ENCODE data around the gene SSH2. TPM values are rescaled to one million over a fixed set of nuclear protein-coding genes. Genes with fewer than 3 reads are reported as not detected.

The SSH2 gene
- total RNA-seq, 1 donor from 2014 or later: 10.6 TPM

DNA sequence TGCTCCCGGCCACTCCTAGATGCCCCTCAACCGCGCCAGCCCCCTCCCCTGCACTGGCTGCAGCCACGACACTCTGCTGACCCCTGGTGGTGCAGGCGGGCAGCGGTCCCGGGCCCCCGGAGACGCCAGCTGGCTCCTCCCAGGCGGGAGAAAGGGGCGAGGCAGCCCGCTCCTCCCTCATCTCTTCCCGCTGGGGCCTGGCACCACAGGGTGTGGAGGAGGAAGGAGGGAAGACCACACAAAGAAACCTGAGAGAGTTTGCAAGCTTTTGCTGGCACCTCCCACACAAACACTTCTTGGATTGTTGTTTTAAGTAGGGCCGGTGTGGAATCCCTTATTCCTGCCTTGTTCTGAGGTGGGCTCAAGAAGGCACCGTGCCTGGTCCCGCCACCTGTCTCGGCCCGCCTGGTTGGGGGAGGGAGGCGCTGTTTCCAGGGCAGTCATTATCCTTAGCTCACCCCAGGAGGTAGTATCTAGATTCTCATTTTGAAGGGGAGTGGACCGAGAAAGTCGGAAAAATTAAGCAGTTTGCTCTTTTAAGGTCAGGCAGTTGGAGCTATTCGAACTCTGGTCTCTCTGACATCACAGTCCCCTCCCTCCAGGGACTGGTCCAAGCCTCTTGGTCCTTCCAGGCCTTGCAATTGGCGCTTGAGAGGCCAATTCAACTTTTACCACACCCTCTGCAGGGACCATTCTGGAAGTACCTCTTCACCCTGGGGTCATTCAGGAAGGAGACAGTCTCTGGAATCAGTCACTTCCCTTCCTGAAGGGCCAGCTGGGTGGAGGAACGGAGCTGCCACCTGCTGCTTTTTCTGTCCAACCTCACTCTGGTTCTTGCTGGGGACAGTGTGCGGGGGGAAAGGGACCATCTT, 338.1 kb downstream of the SSH2 start:
- peak; percentile 91 for DNase-seq (ENCODE audit: low spot score)

- peak; percentile 63 for DNase-seq (ENCODE audit: low spot score)
Measured at GRCh38 chr17:29591146-29591736, 338.8 kb downstream of the SSH2 start.

- DNase-seq (ENCODE audit: low spot score): no peak
Measured at GRCh38 chr17:29590411-29591145, 339.4 kb downstream of the SSH2 start.

DNA sequence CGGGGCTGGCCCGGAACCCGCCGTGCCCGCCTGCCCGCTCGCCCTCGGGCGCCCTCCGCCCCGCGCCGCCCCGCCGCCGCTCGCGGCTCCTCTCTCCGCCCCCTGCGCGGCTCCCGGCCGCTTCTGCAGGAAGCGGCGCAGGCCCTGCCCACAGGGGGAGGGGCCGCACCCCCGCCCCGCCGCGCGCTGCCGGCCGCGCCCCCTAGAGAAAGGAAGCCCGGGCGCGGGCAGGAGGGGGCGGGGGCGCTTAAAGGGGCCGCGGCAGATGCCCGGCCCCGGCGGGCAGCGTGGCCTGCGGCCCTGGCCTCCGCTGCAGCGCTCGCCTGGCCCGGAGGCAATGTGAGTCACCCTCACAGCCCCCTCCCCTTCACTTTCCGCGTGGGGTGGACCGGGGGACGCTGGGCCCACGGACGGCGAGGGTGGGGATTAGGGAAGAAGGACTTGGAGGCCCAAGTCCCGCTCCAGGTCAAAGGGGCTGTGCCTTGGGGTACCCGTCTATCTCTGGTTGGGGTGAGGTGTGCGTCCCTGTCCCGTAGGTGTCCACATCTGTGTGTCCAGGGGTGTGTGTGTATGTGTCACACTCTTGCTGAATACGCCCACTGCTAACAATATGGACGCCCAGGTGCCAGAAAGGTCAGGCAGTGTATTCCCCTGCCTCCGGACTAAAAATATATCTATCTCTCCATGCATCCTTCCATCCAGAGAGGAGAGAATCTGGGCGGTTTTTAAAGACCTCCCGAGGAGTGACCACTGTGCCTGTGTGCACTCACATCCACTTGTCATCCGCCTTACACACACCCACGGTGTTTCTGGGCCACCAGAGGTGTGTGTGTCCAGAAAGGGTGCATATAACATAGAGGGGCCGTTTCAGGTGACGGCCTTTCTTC, 340.3 kb downstream of the SSH2 start, which contains the start of gene GIT1:
GIT1 (minus strand) TSS at position 125 of the 887 bp plus-strand sequence. CDS start 270 bp downstream, outside the sequence.
- DNase-seq (ENCODE audit: low spot score): peak; percentile 89

- DNase-seq (ENCODE audit: low spot score): no peak
Measured at GRCh38 chr17:29588562-29589411, 341.2 kb downstream of the SSH2 start.

- no peak for DNase-seq (ENCODE audit: low spot score)
Measured at GRCh38 chr17:29588017-29588561, 341.9 kb downstream of the SSH2 start.

GRCh38 chr17:29587591-29587990, 342.4 kb downstream of the SSH2 start:
- no peak for DNase-seq (ENCODE audit: low spot score)

GRCh38 chr17:29586676-29587469, 343.2 kb downstream of the SSH2 start:
- DNase-seq (ENCODE audit: low spot score): no peak

DNA sequence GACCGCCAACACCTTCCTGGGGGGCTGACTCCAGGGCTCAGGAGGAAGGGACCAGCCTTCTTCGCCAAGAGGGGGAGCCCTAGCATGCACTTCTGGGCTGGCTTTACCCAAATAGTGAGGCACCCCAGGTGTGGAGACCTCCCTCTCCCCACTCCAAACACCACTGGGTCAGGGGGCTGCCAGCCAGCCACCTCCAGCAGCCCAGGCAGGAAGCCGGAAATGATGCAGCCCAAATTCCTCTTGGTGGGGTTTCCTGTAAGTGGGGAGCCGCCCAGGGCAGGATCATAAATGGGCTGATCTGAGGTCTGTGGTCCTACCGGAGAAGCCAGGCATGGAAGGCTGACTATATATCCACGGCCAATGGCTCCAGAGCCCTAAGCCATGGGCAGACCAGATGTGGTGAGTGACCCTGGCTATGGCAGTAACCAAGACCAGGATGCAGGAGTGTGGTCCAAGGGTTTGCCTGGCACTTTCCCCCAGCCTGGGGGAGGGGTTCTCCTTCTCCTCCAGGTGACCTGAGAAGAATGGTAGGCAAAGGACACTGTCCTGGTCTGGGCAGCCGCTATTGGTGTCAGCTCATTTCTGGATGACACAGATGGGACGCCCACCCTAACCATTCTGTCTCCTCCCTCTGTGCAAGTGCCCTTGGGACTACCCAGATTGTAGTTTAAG, 344.8 kb downstream of the SSH2 start:
- DNase-seq (ENCODE audit: low spot score): no peak

DNA sequence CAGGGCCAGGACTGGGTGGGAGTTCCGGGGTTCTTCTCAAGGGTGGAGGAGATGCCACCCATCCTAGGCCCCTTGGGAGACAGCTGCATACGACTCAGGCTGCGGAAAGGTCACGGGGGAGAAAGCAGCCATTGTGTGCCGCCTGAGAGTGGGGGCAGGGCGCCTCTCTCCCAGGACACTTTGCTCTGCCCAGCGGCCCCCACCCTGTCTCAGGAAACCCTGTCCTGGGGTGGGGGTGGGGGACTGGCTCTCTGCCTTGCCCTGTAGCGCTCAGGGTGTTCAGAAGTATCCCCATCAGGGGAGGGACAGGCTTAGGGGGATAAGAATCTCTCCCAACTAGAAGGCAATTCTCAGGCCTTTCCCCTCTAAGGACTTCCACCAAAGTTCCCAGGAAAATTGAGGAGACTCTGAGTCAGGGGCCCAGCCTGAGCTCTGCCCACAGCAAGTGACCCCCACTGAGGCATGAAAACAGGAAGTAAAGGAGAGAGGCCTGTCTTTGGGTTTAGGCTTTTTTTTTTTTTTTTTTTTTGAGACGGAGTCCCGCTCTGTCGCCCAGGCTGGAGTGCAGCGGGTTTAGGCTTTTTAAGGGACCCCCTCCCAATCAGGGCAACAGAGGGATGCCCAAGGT, 345.5 kb downstream of the SSH2 start:
- DNase-seq (ENCODE audit: low spot score): no peak

GRCh38 chr17:29583324-29584248, 346.4 kb downstream of the SSH2 start:
- no peak for DNase-seq (ENCODE audit: low spot score)

GRCh38 chr17:29582772-29583171, 347.3 kb downstream of the SSH2 start:
- no peak for DNase-seq (ENCODE audit: low spot score)

- DNase-seq (ENCODE audit: low spot score): no peak
Measured at GRCh38 chr17:29582254-29582765, 347.7 kb downstream of the SSH2 start.

GRCh38 chr17:29581583-29582253, 348.3 kb downstream of the SSH2 start:
- no peak for DNase-seq (ENCODE audit: low spot score)

DNA sequence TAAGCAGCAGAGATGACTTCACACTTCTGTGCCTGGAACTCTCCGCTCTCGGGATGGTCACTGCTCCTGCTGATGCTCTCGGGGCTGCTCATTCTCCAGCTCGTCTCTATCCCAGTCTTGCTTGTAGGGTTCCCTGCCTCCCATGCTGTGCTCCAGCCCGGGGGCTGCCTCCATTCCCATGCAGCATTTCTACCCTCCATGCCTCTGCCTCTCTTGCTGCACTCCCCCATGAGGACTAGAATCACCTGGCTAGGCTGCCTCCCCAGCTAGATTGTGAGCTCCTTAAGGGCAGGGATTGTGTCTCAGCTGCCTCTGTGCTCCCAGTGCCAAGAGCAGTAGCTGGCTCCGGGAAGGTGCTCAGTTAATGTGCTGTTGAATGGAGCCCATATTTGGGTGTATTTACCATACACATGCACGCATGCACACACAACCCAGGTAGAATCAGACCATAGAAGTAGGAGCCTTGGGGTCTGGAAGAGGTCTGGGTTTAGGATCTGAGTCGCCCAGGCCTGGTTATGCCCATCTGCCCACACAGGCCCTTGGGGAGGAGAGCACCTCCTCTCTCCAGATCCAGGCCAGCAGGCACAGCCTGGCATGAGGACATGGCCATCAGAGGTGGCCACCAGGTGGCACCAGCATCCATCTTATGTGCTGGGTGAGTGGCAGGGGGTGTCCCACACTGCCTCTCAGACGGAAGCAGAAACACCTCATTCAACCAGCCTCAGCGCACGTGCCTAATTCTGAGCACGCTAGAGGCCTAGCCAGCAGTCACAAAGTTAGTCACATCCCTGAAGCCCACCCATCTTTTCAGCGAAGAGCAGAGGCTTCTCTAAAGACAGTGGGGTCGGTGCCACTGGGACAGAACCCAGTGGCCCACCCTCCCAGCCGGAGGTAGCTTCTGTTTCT, 349.9 kb downstream of the SSH2 start:
- peak; percentile 73 for DNase-seq (ENCODE audit: low spot score)
